Femur (tissue), 1 donor: Measurements from ENCODE around the gene NAPB.
A peak's percentile ranks its signal among the peaks of the same experiment; 100 is the strongest.
"Not testable (repeated sequence)": the region's sequence is repeated elsewhere in the genome, so short reads cannot be mapped to it uniquely, and the experiment has no call there.

Experiments
- DNase-seq: peaks from one replicate; pipeline ENCODE4 v3.0.0-alpha.2; 2017

The NAPB gene

DNA sequence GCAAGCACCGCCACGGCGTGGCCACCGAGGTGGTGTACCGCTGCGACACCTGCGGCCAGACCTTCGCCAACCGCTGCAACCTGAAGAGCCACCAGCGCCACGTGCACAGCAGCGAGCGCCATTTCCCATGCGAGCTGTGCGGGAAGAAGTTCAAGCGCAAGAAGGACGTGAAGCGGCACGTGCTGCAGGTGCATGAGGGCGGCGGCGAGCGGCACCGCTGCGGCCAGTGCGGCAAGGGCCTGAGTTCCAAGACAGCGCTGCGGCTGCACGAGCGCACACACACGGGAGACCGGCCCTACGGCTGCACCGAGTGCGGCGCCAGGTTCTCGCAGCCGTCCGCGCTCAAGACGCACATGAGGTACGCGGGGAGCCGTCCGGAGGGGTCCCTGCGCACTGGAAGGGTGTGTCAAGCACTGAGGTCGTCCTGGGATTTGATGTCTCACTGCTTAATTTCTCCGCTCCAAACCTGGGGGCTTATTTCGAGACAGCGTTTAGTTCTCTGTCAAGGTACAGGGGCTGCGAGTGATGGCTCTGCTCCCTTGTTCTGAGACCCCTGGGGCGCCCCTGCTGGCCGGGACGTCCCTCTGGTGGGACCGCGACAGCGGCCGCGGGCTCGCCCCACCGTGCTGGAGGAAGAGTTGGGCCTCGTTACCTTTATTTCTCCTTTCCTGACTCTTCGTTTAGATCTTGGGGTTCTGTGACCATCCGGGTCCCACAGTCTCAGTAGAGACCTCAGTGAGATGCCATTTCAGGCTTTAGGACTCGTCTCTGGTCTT is 55.7 kb downstream of the NAPB start:
- no peak for DNase-seq

GRCh38 chr20:23363257-23363649 is 58.0 kb downstream of the NAPB start:
- no peak for DNase-seq

- DNase-seq, result peak; percentile 65
Observed at GRCh38 chr20:23362392-23363256, 58.7 kb downstream of the NAPB start.

- peak; percentile 100 for DNase-seq
Observed at GRCh38 chr20:23361476-23362391, 59.6 kb downstream of the NAPB start, which contains the start of gene GZF1. Gene GZF1, plus strand, starts transcription at chr20:23362182. Its CDS starts 2,202 bp downstream, at chr20:23364384.

- no peak for DNase-seq
Observed at GRCh38 chr20:23361119-23361475, 60.2 kb downstream of the NAPB start.

GRCh38 chr20:23360531-23360930 is 60.8 kb downstream of the NAPB start:
- no peak for DNase-seq

GRCh38 chr20:23358923-23359593 is 62.2 kb downstream of the NAPB start:
- no peak for DNase-seq

GRCh38 chr20:23358563-23358906 is 62.8 kb downstream of the NAPB start:
- DNase-seq, result no peak

- peak; percentile 100 for DNase-seq
Observed at GRCh38 chr20:23357767-23358562, 63.3 kb downstream of the NAPB start.

GRCh38 chr20:23356203-23356602 is 65.1 kb downstream of the NAPB start:
- DNase-seq, result no peak

DNA sequence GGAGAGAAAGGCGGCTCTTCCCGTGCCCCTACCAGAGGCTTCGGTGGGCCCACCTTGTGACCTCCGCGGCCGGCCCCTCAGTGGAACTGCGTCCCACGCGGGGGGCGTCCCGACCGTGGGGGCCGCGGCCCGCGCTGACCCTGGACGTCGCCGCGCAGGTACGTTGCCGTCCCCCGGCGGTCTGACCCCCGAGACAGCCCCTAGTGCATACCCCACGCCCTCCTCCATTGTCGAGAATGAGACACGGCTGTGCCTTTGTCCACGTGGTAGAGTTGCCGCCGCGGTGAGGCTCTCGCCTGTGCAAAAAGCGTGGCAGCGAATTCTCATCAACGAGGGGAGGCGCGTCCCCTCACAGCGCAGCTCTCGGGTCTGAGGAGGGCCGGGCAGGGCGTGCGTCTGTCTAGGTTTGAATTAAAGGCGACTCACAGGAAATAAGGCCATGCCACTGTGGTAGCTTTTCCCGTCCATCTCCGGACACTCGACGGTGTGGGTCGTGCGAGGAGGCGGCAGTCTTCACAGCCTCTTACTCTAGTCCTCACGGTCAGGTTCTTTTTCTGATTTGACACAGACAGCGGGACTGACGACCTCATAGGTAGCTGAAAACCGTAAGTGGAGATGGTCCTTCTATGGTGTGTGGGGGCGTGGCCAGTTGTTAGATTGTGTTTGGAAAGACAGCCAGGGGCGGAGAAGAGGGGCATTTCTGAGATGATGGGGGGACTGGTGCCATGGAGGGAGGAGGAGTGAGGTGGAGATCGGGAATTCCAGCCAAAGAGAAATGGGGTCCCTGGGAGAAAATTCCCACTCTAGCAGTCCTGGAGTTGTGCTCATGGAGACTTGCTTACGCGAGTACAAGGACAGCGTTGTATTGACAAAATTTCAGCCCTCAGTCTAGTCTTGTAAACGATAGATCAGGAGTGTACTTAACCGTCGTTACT is 70.1 kb downstream of the NAPB start:
- DNase-seq, result peak; percentile 72

DNA sequence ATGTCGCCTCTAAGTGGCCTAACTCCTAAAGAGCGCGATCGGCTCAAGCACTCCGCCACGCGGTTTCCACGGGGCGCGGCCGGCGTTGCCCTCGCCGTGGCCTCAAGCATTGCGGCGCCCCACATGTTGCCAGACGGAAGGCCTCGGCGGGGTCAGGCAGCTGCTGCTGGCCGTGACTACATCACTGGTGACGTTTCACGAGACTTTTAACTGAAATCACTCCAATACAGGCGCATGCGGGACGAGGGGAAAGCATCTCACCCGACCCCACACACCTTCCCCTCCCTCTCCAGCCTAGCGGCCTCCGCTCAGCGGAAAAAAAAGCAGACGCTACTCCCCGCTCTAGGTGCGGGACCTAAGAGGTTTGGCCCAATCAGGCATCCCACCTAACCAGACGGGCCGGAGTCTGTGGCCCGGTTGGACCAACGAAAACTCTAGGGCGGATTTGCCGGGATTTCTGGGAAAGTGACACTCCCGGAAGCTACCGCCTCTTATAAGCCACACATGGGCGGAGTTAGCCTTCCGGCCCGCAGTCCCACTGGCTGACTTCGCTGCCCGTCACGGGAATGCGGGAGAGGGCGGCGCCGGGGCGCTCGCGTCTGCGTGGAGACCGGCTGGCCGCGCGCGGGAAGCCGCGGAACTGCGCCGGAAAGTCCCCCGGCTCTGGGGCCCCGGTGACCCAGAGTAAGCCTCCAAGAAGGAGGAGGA is 70.9 kb downstream of the NAPB start, which contains the start of gene NXT1:
Gene NXT1, plus strand, starts transcription at position 596 of the 708 bp plus-strand sequence. CDS start 3,251 bp downstream, outside the sequence.
- peak; percentile 98 for DNase-seq

GRCh38 chr20:23349338-23350195 is 71.7 kb downstream of the NAPB start:
- peak; percentile 47 for DNase-seq

- DNase-seq, result not testable (repeated sequence)
Observed at GRCh38 chr20:23348510-23348909, 72.8 kb downstream of the NAPB start.

DNA sequence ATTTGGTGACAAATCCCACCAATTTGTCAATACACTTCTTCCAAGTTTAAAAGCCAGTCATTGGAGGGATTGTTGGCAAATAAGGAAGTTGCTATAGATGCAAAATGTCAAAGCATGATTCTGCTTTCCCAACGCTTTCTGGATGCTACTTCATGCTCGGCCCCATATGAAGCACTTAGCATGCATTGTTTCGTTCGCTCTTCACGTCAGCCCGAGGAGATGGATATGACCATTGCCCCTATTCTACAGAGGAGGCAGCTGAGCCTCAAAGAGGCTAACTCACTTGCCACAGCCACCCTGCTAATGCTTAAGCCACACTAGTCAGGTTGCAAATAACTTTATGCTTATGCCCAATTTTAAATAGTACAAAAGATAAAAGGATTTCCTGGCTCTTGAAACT is 73.5 kb downstream of the NAPB start:
- no peak for DNase-seq

DNA sequence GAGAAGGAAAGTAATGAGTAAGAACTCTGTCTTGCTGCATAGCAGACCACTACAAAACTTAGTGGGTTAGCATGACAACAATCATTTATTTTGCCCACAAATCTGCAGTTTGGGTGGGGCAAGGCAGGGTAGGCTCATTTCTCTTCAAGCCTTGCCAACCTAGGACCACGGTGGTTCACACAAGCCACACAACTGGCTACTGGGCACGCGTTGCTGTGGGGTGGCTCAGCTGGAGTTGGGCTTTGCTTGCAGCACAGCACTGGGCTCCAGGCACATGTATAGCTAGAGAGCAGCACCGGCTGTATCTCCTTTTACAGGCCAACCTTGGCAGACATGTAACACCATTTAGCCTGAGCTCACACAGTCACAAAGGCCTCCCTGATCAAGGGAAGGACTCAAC is 75.3 kb downstream of the NAPB start:
- DNase-seq, result no peak

DNA sequence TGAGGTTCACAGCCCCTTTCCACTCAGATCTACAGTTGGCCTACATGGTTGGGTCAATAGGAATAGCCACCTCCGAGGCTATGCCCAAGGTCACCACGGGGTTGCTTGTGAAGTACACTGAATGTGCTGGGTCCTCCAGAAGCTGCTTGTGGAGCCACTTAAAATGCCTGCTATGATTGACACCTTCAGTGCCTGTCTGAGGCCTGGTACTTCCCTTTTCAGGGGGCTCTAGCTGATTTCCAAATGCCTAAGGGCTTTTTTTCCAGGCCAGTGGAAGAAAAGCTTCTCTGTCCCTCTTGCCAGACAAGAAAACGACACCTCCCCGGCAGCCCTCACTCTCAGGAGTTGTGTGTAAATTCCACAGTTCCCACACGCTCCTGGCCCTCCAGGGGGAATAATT is 77.0 kb downstream of the NAPB start:
- no peak for DNase-seq

- DNase-seq, result no peak
Observed at GRCh38 chr20:23343590-23343989, 77.7 kb downstream of the NAPB start.

GRCh38 chr20:23341073-23341472 is 80.2 kb downstream of the NAPB start:
- DNase-seq, result no peak
